IPS-NIHi7 (cell line): ENCODE results near the gene SESN3.
"Not testable (repeated sequence)": the region's sequence is repeated elsewhere in the genome, so short reads cannot be mapped to it uniquely, and the experiment has no call there.

Experiments used
- DNase-seq: peaks from one replicate; pipeline ENCODE4 v3.0.0; 2012; ENCODE audit warnings: mixed read lengths; ENCODE audit errors: extremely low spot score

The SESN3 gene

GRCh38 chr11:95227060-95227459 is 3.9 kb downstream of the SESN3 start:
- DNase-seq = not testable (repeated sequence)

DNA sequence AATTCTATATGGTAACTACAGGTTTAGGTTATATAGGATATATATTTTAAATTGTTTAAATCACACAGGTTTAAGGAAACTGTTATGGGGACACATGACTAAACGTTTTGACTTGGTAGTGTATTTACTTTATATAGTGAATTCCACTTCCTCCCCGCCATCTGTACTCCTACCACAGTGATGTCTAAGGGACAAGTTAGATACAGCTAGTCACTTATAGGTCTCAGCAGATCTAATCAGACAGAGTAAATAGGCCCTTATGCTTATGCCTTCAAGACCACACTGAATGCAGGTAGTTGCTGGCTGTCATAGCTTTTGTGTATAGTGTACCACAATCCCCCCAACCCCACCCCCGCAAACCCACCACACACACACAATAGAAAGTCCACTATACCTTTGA is 8.2 kb downstream of the SESN3 start:
- DNase-seq = no peak

- DNase-seq = no peak
Observed at GRCh38 chr11:95219599-95219998, 11.4 kb downstream of the SESN3 start.

GRCh38 chr11:95218149-95218548 is 12.9 kb downstream of the SESN3 start:
- no peak for DNase-seq

GRCh38 chr11:95212609-95213008 is 18.4 kb downstream of the SESN3 start:
- DNase-seq = no peak

GRCh38 chr11:95209535-95209934 is 21.5 kb downstream of the SESN3 start:
- DNase-seq = not testable (repeated sequence)

DNA sequence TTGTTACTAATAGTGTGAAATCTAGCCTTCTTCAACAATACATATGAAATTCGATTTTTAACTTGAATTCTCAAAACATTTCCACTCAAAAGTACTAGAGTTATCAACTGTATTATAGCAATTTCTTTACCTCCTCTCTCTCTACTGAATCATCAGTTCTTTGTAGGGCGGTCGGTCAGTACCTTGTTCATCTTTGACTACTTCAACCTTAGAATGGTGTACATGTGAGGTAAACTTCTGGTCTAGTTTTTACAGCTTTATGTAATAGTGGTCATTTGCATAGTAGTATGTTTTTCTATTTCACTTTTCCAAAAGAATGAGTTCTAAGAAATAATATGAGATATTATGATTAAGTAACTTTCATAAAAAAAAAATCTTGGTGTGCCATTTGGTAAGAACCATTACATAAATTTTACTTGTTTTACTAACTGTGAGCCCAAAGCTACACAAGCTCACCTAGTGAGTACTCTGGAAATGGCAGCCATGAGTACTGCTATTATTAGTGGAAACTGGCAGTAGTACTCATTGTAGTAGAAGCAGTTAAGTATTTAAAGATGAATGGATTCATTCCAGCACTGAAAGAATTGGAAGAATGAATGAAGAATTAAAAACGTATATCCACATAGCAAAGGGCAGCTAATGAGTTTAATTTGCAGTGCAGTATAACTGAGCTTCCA is 30.1 kb downstream of the SESN3 start:
- DNase-seq = no peak

DNA sequence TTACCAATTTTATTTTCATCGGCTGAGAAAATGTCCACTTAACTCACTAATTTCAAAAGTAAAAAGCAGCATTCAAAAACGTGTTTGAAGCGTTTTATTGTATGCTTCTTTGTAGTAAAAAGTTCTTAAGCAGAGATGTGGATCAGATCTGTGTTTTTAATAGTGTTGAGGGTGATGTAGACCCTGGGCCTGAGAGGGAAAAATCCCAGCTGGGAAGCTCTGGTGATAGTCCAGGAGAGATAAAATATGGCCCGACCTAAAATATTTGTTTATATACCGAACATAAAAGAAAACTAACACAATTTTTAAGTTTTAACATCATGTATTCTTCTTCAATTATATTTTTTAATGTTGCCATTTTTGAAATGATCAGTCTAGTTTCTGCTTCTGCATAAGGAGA is 35.2 kb downstream of the SESN3 start:
- no peak for DNase-seq

GRCh38 chr11:95193541-95193940 is 37.5 kb downstream of the SESN3 start:
- no peak for DNase-seq

DNA sequence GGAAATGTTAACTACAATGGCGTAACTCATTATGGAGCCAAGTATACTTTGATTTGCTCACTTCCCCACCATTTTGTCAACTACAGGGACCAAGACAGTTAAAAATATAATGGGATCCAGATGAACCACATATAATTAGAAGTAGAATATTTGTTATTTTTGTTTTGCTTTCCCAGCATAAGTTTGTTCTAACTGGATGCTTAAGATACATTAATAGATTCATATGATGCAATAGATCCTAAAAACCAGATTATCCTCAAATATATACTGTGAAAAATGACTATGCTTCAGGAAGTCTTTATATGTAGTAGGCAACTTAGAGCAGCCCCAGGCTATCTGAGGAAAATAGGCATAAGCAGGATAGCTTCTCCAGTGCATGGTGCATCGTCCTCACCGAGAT is 38.3 kb downstream of the SESN3 start:
- DNase-seq = no peak

DNA sequence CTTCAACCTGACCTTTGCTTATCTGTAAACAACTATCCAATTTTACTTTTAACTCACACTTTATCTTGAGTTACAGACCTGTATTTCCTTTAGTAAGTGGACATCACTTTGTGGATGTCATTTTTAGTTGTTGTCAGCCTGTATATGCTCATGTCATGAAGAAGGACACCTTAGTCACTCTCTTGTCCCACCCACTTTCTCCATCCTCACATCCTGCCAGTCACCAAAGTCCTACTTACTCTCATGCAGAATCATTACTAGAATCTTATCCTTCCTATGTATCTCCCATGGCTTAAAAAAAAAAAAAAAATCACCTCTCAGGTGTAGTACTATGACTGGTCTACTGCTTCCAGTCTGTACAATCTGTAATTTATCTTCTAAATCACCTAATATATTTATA is 43.3 kb downstream of the SESN3 start:
- no peak for DNase-seq

DNA sequence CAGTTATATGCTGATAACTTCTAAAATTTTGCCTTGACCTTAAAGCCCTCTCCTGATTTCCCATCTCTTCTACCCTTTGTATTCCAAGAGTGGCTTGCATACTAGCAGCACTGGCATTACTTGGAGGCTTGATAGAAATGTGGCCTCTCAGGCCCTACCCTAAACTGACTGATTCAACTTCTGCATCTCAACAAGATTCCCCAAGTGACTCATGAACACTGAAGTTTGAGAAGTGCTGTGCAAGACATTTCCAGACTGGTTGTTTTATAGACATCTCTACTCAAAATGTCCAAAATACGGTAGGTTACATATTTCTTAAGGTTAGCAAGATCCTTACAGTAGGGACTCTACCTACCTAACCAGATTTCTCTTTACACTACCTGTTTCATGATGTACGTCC is 48.6 kb downstream of the SESN3 start:
- DNase-seq = no peak

DNA sequence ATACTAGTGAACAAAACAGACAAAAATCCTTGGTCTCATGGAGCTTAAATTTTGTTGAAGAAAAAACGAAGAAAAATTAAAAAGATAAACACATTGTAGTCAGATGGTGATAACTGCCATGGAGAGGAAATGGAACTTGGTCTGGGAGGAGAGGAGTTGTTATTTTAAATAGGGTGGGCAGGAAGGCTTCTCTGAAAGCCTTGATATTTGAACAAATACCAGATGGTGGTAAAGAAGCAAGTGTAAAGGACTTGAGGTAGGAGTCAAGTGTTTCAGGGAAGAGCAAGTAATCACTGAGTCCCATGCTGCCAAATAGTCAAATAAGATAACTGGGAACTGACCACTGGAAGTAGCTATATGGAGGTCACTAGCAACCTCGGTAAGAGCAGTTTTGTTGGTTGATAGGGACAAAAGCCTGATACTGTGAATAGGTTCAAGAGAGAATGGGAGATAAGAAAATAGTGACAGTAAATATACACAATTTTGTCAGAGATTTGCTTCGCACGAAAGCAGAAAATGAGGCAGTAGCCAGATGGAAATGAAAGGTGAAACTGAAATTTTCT is 55.1 kb downstream of the SESN3 start:
- no peak for DNase-seq

DNA sequence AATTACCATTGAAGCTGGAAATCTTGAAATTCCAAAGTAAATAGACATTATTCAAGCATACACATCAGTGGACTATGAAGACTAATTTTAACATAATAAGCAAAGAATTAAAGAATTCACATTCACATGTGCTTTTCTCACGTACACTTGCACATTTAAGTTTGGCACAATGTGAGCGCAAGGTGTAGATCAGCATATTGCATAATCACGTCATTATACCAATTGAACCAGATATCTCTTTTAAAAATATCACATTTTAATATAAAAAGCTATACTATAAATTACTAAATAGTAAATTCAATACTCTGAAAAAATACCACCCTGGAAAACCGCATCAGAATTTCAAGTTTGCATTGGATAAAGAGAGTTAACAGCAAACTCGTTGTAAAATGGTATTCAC is 60.7 kb downstream of the SESN3 start:
- no peak for DNase-seq

DNA sequence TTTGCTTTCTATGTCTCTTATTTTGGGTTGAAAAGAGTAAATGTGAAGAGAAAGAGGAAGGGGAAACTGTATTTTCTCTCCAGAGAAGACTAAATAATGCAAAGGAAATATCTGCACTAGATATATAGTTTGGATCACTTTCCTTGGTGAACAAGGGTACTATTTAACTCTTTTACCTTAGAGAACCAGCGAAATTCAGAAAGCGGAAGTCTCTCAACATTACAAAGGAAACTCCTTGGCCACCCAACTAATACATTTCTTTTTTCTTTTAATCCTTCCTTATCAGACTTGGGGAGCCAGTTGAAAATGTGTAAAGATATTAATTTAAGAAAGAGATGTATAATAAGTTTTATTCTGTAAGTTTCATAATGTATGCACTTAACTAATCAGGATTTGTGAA is 64.2 kb downstream of the SESN3 start:
- DNase-seq = no peak

DNA sequence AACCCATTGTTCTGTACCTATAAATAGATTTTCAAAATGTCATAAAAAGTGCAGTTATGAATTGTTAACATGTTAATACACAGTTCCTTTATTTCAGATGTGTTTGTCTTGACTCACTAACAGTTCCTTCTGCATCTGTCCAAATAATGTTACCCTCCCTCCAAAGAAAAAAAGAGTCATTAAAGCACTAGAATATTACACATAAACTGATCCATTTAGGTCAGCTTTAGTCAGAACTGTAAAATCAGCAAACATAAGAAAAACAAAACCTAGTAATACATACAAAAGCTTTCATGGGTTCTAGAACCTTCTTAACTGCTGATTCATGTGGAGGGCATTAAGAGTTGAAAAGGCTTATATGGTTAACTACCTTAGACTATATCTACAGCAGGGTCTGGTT is 65.4 kb downstream of the SESN3 start:
- no peak for DNase-seq

DNA sequence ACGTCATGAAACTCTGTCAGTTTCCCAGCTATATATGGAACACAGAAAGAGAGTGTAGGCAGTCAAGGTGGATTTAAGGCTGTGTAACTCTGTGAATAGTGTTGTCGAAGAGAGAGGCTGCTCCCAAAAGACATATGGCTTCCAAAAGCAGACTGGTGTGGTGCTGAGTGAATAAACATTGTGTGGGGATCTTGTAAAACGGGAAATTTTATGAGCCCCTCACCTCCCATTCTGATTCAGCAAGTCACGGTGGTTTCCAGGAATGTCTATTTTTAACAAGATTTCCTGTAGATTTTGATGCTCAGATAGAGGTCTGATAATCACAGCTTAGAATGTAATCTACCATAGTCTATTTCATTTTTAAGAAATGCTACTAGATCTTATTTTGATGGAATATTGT is 67.9 kb downstream of the SESN3 start:
- no peak for DNase-seq

GRCh38 chr11:95161248-95161647 is 69.8 kb downstream of the SESN3 start:
- DNase-seq = no peak

DNA sequence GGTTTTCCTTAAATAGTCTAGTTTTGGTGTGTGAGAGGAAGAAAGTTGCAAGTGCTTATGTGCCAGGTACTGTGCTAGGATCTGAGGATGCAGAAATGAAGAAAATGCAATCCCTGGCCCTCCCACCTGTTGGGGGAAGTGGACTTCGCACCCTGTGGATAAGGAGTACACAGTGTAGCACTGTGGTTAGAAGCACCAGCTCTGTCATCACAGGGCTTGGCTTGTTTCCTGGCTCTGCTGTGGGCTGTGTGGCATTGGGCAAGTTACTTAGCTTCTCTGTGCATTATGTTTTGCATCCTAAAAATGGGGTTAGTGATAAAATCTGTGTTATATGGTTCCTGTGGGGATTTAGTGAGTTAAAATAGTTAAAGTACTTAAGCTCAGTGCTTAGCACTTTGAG is 73.2 kb downstream of the SESN3 start:
- DNase-seq = no peak

GRCh38 chr11:95156916-95157541 is 74.0 kb downstream of the SESN3 start:
- no peak for DNase-seq

DNA sequence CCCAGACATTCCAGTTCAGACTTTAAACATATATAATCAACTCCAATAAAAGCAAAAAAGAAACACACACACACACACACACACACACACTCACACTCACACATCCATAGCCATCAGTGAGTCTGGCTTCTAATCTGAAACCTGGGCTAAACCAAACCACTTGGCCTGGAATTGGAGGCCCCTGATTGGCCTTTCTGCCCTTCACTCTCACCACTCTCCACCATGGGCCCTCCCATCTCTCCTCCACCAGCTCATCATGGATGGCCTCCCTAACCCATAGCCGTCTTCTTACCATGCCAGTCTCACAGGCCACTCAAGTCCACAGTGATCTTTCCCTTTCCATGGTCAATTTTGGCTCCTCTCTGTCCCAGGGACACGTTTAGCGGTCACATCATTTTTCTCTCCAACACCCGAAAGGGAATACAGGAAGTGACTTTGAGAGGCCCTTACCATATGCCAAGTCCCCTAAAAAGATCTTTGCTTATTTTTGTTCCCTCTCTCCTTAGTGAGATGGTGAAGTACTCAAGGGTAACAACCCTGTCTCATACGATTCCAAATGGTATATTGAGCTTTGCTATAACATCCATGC is 74.8 kb downstream of the SESN3 start:
- DNase-seq = peak; percentile 45

DNA sequence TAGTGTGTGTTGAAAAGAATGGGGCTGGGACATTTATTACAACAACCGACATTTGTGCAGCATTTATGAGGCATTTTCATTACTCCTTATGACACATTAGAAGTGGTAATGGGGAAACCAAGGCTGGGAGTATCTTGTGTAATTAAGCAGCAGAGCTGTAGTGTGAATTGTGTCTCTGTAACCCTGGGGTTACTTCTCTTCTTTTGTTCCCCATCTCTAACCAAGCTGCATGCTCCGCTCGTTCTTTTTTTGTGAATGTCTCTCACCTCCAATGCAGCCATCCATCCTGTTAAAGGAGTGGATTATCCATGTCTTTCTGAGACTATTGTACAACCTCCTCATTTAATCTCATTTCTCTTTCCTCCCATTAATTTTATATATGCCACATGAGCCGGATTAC is 75.6 kb downstream of the SESN3 start:
- no peak for DNase-seq

DNA sequence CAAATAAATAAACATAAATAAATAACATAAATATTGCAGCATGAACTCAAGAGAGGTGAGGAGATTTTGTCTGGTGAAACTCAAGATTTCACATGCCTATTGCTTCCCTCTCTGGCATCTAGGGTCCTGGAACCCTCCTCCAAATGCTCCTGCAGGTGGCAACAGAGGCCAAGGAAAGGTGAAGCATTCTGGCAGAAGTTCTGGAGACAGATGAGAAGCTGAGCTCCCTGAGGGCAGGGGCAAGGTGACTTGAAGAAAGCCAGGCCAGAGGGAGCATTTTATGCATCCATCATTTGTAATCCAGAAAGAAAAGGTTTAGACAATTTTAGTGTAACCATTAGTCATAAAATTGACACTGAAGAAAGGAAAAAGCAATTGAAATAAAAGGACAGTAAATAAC is 76.5 kb downstream of the SESN3 start:
- peak; percentile 73 for DNase-seq
